ENCODE measurements around the gene EFEMP1.

- TF ChIP-seq POLR2A (IDR thresholded peaks at IDR 0.05), result no peak
- no peak for TF ChIP-seq CTCF (IDR thresholded peaks at IDR 0.05)
These were observed 4.7 kb downstream of the EFEMP1 start for GRCh38 chr2:55918856-55919255.

Data from heart left ventricle (tissue), 13 donors.